ENCODE results near the gene SAMD4A. TPM values are rescaled to one million over a fixed set of nuclear protein-coding genes. Genes with fewer than 3 reads are reported as not detected.

Gene SAMD4A
- total RNA-seq, 1 donor from 2014 or later, result 30.0 TPM

DNA sequence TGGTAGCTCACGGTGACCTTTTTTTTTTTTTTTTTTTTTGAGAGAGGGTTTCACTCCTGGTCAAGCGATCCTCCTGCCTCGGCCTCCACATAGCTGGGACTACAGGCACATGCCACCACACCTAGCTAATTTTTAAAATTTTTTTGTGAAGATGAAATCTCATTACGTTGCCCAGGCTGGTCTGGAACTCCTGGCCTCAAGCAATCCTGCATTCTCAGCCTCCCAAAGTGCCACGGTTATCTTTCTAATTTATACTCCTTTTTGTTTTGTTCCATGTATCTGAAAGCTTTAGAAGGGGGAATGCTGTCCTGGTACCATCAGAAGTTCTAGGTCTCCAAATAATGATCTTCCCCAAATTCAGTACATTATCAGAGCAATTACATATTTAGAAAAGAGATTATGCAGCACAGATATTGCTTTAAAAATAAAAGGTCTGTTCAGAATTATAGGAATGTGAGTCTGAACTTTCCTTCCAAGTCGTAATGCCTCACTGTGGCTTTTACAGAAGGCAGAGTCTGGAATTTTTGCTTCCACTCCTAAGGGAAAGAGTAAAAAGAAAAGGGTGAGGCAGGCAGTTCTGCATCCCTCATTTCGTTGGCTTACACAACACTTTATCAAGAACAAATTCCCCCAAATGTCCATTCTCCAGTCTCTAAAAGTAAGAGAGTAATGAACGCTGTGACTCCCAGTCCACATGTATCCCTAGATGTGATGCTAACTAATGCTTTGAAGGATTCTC is 262.7 kb downstream of the SAMD4A start:
- no peak for DNase-seq (ENCODE audit: low spot score in 2 of 2, unreplicated experiment in 2 of 2)
- Mint-ChIP-seq H3K27me3 (ENCODE audit: low read depth) (no peaks in the 10 kb centered on the region), H3K36me3 (no peaks in the 10 kb centered on the region), H3K9me3 (peaks cover 30% of the 10 kb centered on the region), H3K27ac (no peak overlapping the region), H3K4me3 (no peak overlapping the region), H3K4me1 (no peaks in the 10 kb centered on the region)
- TF ChIP-seq, protein P1, sequence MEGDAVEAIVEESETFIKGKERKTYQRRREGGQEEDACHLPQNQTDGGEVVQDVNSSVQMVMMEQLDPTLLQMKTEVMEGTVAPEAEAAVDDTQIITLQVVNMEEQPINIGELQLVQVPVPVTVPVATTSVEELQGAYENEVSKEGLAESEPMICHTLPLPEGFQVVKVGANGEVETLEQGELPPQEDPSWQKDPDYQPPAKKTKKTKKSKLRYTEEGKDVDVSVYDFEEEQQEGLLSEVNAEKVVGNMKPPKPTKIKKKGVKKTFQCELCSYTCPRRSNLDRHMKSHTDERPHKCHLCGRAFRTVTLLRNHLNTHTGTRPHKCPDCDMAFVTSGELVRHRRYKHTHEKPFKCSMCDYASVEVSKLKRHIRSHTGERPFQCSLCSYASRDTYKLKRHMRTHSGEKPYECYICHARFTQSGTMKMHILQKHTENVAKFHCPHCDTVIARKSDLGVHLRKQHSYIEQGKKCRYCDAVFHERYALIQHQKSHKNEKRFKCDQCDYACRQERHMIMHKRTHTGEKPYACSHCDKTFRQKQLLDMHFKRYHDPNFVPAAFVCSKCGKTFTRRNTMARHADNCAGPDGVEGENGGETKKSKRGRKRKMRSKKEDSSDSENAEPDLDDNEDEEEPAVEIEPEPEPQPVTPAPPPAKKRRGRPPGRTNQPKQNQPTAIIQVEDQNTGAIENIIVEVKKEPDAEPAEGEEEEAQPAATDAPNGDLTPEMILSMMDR (IDR thresholded peaks at IDR 0.05; ENCODE audit: unreplicated experiment), result no peak

DNA sequence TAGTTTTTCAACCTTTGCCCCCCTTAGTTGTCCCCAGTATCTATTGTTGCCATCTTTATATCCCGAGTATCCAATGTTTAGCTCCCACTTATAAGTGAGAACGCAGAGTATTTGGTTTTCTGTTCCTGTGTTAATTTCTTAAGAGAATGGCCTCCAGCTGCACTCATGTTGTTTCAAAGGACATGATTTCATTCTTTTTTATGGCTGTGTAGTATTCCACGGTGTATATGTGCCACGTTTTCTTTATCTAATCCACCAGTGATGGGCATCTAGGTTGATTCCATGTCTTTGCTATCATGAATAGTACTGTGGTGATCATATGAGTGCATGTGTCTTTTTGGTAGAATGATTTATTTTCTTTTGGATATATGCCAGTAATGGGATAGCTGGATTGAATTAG is 263.7 kb downstream of the SAMD4A start:
- no peak for DNase-seq (ENCODE audit: low spot score in 2 of 2, unreplicated experiment in 2 of 2)
- TF ChIP-seq, protein P1 (IDR thresholded peaks at IDR 0.05; ENCODE audit: unreplicated experiment), result no peak
- no peak overlapping the region for H3K27ac Mint-ChIP-seq
- no peaks in the 10 kb centered on the region for H3K4me1 Mint-ChIP-seq
- H3K9me3 Mint-ChIP-seq, result peaks cover 23% of the 10 kb centered on the region
- H3K36me3 Mint-ChIP-seq, result no peaks in the 10 kb centered on the region
- no peak overlapping the region for H3K4me3 Mint-ChIP-seq
- H3K27me3 Mint-ChIP-seq (ENCODE audit: low read depth), result no peaks in the 10 kb centered on the region

DNA sequence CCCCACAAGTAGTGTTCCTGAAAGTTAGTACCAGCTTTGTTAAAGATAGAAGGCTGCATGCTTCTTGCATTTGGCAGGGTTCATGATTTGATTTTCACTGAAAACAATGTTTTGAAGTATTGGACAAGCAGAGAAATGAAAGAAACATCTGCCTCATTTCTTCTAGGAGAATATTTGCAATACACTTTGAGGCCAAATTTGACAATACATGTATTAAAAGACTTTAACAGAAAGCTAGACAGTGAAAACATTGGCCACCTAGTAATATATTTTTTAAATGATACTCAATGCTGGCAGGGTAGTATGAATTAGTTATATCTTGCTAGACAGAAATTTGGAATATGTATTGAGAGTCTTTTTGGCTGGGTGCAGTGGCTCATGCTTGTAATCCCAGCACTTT is 267.2 kb downstream of the SAMD4A start:
- Mint-ChIP-seq H3K4me3 (no peak overlapping the region), H3K9me3 (peaks cover 14% of the 10 kb centered on the region), H3K27me3 (ENCODE audit: low read depth) (no peaks in the 10 kb centered on the region), H3K4me1 (no peaks in the 10 kb centered on the region), H3K36me3 (no peaks in the 10 kb centered on the region), H3K27ac (no peak overlapping the region)
- TF ChIP-seq, protein P1 (IDR thresholded peaks at IDR 0.05; ENCODE audit: unreplicated experiment), result no peak
- DNase-seq (ENCODE audit: low spot score in 2 of 2, unreplicated experiment in 2 of 2), result no peak

DNA sequence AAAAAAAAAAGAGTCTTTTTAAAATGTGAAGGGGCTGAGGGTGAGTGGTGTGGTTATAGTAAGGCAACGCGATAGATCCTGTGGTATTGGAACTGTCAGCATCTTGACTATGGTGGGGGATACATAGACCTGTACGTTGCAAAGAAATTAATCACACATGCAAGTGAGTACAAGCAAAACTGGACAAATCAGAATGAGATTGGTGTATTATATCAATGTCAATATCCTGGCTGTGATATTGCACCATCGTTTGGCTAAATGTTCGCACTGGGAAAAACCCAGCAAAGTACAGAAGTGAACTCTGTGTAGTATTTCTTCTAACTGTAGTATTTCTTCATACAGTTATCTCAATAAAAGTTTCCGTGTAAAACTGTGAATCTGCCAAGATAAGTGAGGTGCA is 267.8 kb downstream of the SAMD4A start:
- DNase-seq (ENCODE audit: low spot score in 2 of 2, unreplicated experiment in 2 of 2), result no peak
- Mint-ChIP-seq H3K27me3 (ENCODE audit: low read depth) (no peaks in the 10 kb centered on the region), H3K4me1 (no peaks in the 10 kb centered on the region), H3K4me3 (no peak overlapping the region), H3K36me3 (no peaks in the 10 kb centered on the region), H3K9me3 (peaks cover 14% of the 10 kb centered on the region), H3K27ac (no peak overlapping the region)
- TF ChIP-seq, protein P1 (IDR thresholded peaks at IDR 0.05; ENCODE audit: unreplicated experiment), result no peak

DNA sequence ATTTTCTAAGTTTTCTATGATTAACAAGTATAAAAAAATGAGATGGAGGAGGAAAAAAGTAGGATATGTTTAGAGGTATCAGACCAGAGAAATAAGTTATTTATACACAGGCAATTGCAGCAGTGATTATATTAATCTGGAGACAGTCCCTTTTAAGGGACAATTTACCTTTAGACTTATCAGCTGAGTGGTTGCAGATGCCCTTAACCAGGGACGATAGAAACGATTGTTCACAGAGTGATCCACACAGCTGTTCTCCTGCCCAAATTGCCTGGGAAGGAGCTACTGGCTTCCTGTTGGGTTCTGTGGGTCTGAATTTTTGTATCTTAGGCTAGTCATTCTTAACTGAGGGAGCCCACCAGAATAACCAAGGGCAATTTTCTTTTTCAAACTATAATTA is 269.3 kb downstream of the SAMD4A start:
- H3K27ac Mint-ChIP-seq, result no peak overlapping the region
- no peak overlapping the region for H3K4me3 Mint-ChIP-seq
- no peaks in the 10 kb centered on the region for H3K4me1 Mint-ChIP-seq
- DNase-seq (ENCODE audit: low spot score in 2 of 2, unreplicated experiment in 2 of 2), result no peak
- H3K36me3 Mint-ChIP-seq, result peaks cover 4% of the 10 kb centered on the region
- TF ChIP-seq, protein P1 (IDR thresholded peaks at IDR 0.05; ENCODE audit: unreplicated experiment), result no peak
- peaks cover 6% of the 10 kb centered on the region for H3K9me3 Mint-ChIP-seq
- H3K27me3 Mint-ChIP-seq (ENCODE audit: low read depth), result no peaks in the 10 kb centered on the region

Measured in mesothelial cell of epicardium (in vitro differentiated cells).